ENCODE results near the gene SLC2A1. TPM values are rescaled to one million over a fixed set of nuclear protein-coding genes. Genes with fewer than 3 reads are reported as not detected.
A peak's percentile ranks its signal among the peaks of the same experiment; 100 is the strongest.

Gene SLC2A1
- total and polyA plus RNA-seq, 8 donors = 1.2 to 39.8 (median 18.3) TPM

- no peak for TF ChIP-seq EP300 (IDR thresholded peaks at IDR 0.05)
- TF ChIP-seq POLR2AphosphoS5 (IDR thresholded peaks at IDR 0.05) = no peak
- no peak for TF ChIP-seq CTCF (IDR thresholded peaks at IDR 0.05)
- TF ChIP-seq POLR2A (IDR thresholded peaks at IDR 0.05) = no peak
- Histone ChIP-seq H3K36me3 (no peaks in the 10 kb centered on the region), H3K4me3 (no peak overlapping the region), H3K27me3 (peaks cover 0 to 3% (median 0%) of the 10 kb centered on the region in 3 donors), H3K4me1 (no peaks in the 10 kb centered on the region), H3K27ac (no peak overlapping the region), H3K9me3 (no peaks in the 10 kb centered on the region)
- intact Hi-C loops (cut with DNase I; ENCODE audit: low total_unique reads) = no loop called here
- 72 to 84% (median 80%) methylated on average over 8 to 9 of the region's 9 CpGs for WGBS, 5 donors
- DNase-seq = peak in 1 of 2 donors; percentile 75
Observed at GRCh38 chr1:42979896-42980800, 21.5 kb upstream of the SLC2A1 start.

GRCh38 chr1:42979036-42979430 lies 20.4 kb upstream of the SLC2A1 start:
- intact Hi-C loops (cut with DNase I; ENCODE audit: low total_unique reads) = no loop called here
- 92 to 95% (median 93%) methylated on average over 2 of the region's 2 CpGs for WGBS, 5 donors
- TF ChIP-seq POLR2AphosphoS5 (IDR thresholded peaks at IDR 0.05) (no peak), CTCF (IDR thresholded peaks at IDR 0.05) (no peak), EP300 (IDR thresholded peaks at IDR 0.05) (no peak), POLR2A (IDR thresholded peaks at IDR 0.05) (no peak)

GRCh38 chr1:42978317-42979035 lies 19.8 kb upstream of the SLC2A1 start:
- WGBS, 5 donors = 83 to 92% (median 86%) methylated on average over 14 of the region's 14 CpGs
- intact Hi-C loops (cut with DNase I; ENCODE audit: low total_unique reads) = no loop called here
- Histone ChIP-seq H3K4me1 (no peaks in the 10 kb centered on the region), H3K27ac (no peak overlapping the region), H3K36me3 (no peaks in the 10 kb centered on the region), H3K9me3 (no peaks in the 10 kb centered on the region), H3K4me3 (no peak overlapping the region), H3K27me3 (peaks cover 0 to 3% (median 0%) of the 10 kb centered on the region in 3 donors)
- DNase-seq = no peak
- no peak for TF ChIP-seq POLR2AphosphoS5 (IDR thresholded peaks at IDR 0.05)
- no peak for TF ChIP-seq CTCF (IDR thresholded peaks at IDR 0.05)
- TF ChIP-seq EP300 (IDR thresholded peaks at IDR 0.05) = no peak
- no peak for TF ChIP-seq POLR2A (IDR thresholded peaks at IDR 0.05)

More at GRCh38 chr1:42979036-42979430, 20.4 kb upstream of the SLC2A1 start:
- H3K4me3 ChIP-seq = no peak overlapping the region
- no peaks in the 10 kb centered on the region for H3K36me3 ChIP-seq
- H3K9me3 ChIP-seq = no peaks in the 10 kb centered on the region
- no peak overlapping the region for H3K27ac ChIP-seq
- peaks cover 0 to 3% (median 0%) of the 10 kb centered on the region in 3 donors for H3K27me3 ChIP-seq
- DNase-seq = no peak
- no peaks in the 10 kb centered on the region for H3K4me1 ChIP-seq

- intact Hi-C loops (cut with DNase I; ENCODE audit: low total_unique reads) = no loop called here
- TF ChIP-seq POLR2AphosphoS5 (IDR thresholded peaks at IDR 0.05) (no peak), POLR2A (IDR thresholded peaks at IDR 0.05) (no peak), EP300 (IDR thresholded peaks at IDR 0.05) (no peak), CTCF (IDR thresholded peaks at IDR 0.05) (no peak)
- Histone ChIP-seq H3K9me3 (no peaks in the 10 kb centered on the region), H3K27ac (no peak overlapping the region), H3K4me1 (no peaks in the 10 kb centered on the region), H3K36me3 (no peaks in the 10 kb centered on the region), H3K4me3 (no peak overlapping the region), H3K27me3 (peaks cover 0 to 3% (median 0%) of the 10 kb centered on the region in 3 donors)
- DNase-seq = no peak
- 55 to 96% (median 85%) methylated on average over 1 of the region's 1 CpG for WGBS, 5 donors
Observed at GRCh38 chr1:42977653-42978052, 19.0 kb upstream of the SLC2A1 start.

Data from stomach (tissue), 9 donors.